ENCODE measurements around the gene STK33.

DNA sequence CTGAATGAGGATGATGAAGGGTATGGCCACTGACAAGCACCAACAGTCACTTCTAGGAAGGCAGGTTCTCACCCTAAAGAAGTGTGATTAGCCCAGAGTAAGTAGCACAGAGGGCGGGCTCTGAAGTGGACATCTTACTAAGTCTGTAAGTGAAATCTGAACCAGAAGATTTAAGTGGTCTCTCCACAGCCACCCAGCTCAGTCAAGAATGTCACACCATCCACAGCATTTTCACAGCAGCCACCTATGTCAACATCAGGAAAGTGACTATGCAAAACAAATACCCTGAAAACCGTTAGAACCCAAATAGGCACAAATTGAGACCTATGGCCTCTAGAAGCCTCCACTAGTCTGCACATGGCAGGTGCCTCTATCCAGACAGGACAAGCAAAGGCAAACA, 23.0 kb upstream of the STK33 start:
- TF ChIP-seq, protein P1, sequence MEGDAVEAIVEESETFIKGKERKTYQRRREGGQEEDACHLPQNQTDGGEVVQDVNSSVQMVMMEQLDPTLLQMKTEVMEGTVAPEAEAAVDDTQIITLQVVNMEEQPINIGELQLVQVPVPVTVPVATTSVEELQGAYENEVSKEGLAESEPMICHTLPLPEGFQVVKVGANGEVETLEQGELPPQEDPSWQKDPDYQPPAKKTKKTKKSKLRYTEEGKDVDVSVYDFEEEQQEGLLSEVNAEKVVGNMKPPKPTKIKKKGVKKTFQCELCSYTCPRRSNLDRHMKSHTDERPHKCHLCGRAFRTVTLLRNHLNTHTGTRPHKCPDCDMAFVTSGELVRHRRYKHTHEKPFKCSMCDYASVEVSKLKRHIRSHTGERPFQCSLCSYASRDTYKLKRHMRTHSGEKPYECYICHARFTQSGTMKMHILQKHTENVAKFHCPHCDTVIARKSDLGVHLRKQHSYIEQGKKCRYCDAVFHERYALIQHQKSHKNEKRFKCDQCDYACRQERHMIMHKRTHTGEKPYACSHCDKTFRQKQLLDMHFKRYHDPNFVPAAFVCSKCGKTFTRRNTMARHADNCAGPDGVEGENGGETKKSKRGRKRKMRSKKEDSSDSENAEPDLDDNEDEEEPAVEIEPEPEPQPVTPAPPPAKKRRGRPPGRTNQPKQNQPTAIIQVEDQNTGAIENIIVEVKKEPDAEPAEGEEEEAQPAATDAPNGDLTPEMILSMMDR (IDR thresholded peaks at IDR 0.05 in 2 of 3, conservative IDR thresholded peaks at IDR 0.05 in 1 of 3; ENCODE audit: borderline replicate concordance in 1 of 3, insufficient read depth in 1 of 3, low read depth in 2 of 3, low read length in 2 of 3), result no peak
- TF ChIP-seq YY1 (IDR thresholded peaks at IDR 0.05; ENCODE audit: extremely low read depth, insufficient replicate concordance, low read depth, low read length) (no peak), SRF (IDR thresholded peaks at IDR 0.05; ENCODE audit: low read depth) (no peak)
- TF ChIP-seq, protein P2, sequence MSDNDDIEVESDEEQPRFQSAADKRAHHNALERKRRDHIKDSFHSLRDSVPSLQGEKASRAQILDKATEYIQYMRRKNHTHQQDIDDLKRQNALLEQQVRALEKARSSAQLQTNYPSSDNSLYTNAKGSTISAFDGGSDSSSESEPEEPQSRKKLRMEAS (IDR thresholded peaks at IDR 0.05), result no peak
